Stimulated activated CD8-positive, alpha-beta memory T cell treated with anti-CD3 and anti-CD28 coated beads, Interleukin-7, amount 100 ng/mL, for 48 hours (primary cell): ENCODE results near the gene PRKCE.

Source experiments
- DNase-seq, 2 donors: peaks; one replicate each; pipeline ENCODE4 v3.0.0-alpha.2; 2020; ENCODE audit warnings: low read depth in 1 of 2; ENCODE audit errors: extremely low read depth in 1 of 2

PRKCE gene

DNA sequence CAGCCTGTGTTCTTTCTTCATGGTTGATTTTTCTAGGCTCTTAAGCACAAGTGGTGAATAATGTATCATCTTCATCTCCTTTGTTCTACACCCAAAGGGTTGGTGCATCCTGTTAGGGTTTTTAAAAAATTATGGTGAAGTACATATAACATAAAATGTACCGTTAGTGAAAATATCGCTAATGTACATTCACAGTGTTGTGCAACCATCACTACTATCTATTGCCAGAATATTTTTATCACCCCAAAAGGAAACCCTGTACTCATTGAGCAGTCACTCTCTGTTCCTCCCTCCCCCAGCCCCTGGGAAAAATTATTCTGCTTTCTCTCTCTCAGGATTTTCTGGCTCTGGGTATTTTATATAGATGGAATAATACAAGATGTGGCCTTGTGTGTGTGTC lies 98.5 kb downstream of the PRKCE start:
- DNase-seq, result no peak

- no peak for DNase-seq
These were observed 99.0 kb downstream of the PRKCE start for GRCh38 chr2:45750484-45750883.

DNA sequence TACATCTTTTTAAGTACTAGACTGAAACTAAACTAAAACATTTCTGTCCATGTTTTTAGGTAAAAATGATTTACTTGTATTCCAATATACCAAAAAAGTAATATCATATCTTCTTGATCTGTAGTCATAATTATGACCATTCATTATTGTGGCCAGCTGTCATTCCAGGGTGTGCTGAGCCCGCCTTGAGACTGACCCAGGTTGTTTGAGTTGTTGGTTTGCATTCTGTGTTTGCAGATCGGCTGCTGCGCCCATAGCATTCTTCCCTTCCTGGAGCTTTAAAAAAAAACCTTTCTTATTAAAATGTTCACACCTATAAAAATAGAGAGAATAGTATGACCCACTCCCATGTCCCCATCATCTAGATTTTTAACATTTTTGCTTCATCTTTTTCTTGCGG lies 101.9 kb downstream of the PRKCE start:
- DNase-seq, result no peak

DNA sequence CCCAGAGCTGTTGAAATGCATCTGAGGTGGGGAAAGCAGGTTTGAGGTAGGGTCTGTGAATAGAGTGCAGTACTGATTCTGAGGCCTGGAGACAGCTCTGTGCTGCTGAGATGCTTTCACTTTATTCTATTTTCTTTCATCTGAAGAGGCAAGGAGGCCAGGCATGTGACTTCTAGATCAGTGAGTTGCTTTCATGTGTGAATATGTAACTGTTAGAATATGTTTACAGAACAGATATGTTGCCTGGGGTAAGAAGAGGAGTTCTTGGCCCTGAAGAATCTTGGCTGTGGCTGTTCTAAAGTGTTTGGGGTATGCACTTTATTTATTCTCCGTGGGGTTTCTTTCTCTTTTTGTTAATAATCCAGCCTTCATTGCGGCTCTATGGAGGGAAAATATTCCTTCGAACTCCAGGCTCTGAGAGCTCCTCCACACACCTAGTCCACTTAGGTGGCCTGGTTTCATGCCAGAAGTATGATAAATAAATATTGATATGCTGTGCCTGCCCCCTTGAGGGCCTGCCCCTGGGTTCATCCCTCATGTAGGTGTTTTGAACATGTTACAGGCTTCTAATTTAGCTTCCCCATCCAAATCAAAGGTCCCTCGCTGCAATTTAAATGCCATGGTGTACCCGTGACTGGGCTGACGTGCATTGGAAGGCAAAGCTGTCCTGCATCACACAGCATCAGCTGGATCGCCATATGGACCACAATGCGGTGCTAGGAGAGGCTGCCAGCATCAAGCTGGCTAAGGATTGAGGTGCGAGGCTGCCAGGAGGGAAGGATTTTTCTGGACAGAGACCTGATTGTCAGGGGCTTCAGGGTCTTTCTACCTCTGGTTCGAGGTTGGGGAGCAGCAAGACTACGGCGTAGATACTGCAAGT lies 102.9 kb downstream of the PRKCE start:
- no peak for DNase-seq

DNA sequence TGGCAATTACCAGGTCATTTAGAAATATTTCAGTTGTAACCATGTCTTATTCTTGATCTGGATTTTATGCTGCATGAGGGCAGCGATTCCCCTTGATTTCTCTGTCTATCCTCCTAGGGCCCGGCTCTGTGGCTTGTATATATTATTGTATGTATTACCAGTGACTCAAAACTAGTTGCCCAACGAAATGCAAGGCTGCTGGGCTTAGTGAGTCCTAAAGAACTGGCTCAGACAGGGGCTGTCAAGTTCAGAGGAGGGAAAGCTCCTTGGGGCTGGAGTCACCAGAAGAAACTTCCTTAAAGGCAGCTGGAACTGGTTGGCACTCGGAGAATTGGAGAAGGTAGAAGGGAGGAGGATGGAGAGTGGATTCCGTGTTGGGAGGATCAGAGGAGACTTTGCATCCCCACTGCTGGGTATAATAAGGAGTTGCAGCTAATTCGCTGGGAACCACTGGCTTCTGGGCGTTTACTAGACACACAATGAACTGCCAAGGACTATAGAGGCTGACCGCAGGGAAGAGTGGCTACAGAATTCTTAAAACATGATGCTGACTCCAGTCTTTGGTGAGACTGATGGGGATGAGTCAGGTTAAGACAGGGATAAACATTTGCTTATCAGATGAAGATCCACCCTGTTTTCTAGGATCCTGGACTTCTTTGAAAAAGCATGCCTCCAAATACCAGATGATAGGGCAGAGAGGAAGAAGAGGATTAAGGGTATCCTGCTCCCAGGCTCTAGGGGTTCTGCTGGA lies 104.3 kb downstream of the PRKCE start:
- no peak for DNase-seq

GRCh38 chr2:45758018-45758417 lies 106.5 kb downstream of the PRKCE start:
- no peak for DNase-seq

DNA sequence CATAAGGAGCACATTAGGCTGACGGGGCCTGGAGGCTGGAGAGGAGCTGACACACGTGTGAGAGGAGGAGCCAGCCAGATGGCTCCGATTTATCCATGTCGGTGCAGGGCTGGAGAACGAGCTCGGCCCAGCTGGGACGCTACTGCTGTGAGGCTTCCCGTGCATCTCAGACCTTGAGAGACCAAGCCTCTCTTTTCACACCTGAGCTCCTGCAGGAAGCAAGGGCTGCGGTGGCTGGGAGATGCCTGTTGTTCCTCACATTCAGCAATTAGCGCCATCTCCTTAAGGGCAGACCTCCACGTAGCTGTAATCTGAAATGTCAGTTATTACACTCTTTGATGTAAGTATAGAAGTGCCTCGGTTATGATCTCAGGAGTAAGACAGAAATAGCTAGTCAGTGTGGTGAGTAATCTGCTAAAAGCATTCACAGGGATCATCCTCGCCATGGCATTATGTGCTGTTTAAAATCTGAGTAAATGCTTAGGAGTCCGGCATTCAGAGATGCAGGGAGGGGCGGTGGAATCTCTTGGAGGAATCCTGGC lies 107.9 kb downstream of the PRKCE start:
- no peak for DNase-seq

DNA sequence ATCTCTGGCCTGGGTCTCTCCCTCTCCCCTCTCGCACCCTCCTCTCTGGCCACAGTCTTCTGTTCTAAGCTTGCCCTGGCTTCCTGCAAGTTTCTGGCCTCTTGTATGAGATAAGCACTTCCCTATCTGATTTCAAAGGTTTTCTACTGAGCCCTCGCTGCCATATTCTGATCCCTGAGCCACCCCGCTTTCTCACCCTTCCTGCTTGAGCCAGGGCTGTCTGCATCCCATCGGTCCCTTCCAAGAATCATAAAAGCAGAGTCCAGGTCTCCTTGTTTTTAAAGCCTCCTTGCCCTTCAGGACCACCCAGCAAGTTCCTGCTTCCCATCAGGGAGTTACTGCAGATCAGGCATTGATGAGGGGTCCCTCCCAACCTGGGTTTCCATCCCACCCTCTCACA lies 110.2 kb downstream of the PRKCE start:
- DNase-seq, result no peak

DNA sequence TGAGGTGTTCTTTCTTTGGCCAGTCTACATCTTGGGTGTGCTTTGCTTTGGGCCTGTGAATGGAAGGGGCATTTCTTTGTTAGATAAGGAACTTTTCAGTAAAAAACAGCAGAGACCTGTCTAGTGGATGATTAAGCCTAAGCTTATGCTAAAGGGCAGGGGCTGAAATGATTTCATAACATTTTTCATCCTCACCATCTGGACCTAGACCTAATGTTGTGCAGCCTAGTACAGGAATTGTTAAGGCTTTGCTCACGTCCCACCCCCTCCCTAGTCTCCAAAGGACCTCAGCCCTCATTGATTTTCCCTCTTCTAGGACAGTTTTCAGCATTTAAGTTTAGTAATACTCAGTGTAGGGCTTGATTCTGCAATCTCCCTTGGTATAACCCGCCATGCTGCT lies 111.8 kb downstream of the PRKCE start:
- DNase-seq, result no peak

- no peak for DNase-seq
These were observed 112.3 kb downstream of the PRKCE start for GRCh38 chr2:45763797-45764196.

DNA sequence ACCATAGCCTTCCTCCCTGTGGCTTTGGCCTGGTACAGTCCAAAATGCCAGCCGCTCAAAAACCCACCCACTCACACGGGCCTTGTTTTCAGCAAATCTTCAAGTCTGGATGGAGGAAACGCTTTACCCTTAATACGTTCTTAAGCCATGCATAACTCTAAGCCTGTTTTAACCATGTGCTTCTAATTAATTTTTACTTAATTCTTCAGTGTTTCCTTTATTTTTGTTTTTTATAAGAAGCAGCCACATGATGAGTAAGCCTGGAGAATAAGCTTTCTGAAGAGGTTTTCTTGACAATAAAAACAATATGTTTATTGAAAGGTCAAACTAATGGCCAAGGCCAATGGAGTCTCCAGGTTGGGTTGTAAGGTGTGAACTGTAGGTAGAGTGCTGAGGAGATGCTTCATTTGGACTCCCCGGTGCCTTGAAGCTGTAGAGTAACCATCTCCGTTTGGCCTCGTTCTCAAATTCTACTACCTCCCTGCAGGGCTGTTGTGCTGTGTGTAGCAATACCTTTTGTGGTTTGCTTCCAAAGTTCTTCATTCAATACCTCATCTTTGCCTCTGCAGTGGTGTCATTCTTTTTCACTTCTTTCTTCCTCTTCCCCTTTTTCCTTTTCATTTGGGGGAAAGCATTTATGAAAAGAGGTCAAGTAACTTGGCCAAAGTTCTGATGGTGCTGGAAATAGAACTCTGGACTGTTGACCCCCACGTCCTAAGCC lies 113.7 kb downstream of the PRKCE start:
- DNase-seq, result no peak

DNA sequence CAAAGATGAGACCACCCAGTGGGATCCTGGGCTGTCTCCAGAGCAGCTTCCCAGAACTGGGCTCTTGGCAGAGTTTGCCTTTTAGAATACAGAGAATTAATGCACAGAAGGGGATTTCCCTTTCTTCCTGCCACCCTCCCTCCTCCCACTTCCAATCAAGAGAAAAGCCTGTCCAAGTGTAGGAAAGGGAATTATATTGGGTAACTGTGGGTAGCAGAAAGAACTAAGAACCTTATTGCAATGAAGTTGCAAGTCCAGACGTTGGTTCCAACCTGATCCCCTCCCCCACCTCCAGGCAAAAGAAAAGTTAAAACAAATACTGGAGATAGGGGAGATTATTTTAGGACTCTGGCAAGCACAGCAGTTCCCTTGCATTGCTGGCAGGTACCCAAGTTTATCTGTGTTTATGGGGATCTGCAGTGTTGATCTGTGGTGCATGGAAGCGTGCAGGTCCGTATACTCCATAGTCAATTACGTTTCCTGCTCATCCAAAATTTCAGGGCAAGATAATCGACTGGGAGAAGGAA lies 114.3 kb downstream of the PRKCE start:
- no peak for DNase-seq

GRCh38 chr2:45768208-45768607 lies 116.7 kb downstream of the PRKCE start:
- no peak for DNase-seq

DNA sequence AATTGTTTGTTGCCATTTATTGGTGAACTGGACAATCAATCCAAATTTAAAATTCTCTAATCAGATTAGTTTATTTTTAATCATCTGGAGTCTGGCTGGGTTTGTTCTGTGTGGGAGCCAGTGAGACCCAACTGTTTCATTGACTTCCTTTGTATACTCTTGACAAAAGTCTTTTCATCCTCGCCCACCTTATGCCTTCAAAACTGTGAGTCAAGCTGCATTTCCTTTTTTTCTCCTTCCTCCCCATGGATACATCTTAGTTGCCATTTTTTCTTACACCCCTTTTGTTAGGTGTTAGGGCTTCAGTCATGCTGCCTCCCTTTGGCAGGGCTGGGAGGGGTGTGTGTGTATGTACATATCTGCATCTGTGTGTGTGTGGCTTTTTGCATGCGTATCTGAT lies 117.6 kb downstream of the PRKCE start:
- DNase-seq, result no peak

GRCh38 chr2:45769854-45770576 lies 118.5 kb downstream of the PRKCE start:
- no peak for DNase-seq

GRCh38 chr2:45770811-45771210 lies 119.3 kb downstream of the PRKCE start:
- DNase-seq, result no peak

- no peak for DNase-seq
These were observed 119.8 kb downstream of the PRKCE start for GRCh38 chr2:45771261-45771660.

DNA sequence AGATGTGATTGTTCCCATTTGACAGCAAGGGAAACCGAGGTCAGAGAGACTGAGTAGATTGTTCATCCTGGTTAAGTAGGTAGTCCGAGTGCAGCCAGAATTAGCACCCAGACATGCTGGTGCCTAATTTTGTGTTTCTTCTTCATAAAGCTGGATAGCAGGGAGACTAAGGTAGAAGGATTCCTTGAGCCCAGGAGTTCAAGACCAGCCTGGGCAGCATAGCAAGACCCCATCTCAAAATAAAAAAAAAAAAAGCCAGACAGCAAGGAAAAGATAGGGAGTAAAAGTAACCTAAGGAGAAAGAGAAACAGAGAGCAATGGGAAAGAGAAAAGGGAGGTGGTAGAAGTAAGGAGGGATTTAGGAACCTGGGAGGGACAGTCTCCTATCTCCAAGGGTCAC lies 120.6 kb downstream of the PRKCE start:
- DNase-seq, result no peak

- no peak for DNase-seq
These were observed 122.4 kb downstream of the PRKCE start for GRCh38 chr2:45773909-45774308.

GRCh38 chr2:45774688-45775244 lies 123.3 kb downstream of the PRKCE start:
- DNase-seq, result no peak
